Effector memory CD4-positive, alpha-beta T cell (primary cell): ENCODE results near the gene MEGF6.

Source experiments
- DNase-seq, 3 donors: peaks; one replicate each; pipeline ENCODE4 v3.0.0-alpha.2; 2020
- H3K27ac ChIP-seq: 2 replicates; pipeline ENCODE4 v1.7.0; 2013; ENCODE audit warnings: mild to moderate bottlenecking, low read length, moderate library complexity; ENCODE audit not compliant: insufficient read depth, poor library complexity, severe bottlenecking
- H3K27me3 ChIP-seq: replicated peaks from 2 replicates; pipeline ENCODE4 v1.7.0; 2013; ENCODE audit warnings: mild to moderate bottlenecking, low read length; ENCODE audit not compliant: insufficient read depth, control insufficient read depth, poor library complexity, severe bottlenecking
- H3K36me3 ChIP-seq: 2 replicates; pipeline ENCODE4 v1.7.0; 2013; ENCODE audit warnings: mild to moderate bottlenecking, low read length, moderate library complexity; ENCODE audit not compliant: control insufficient read depth, insufficient read depth
- H3K4me1 ChIP-seq: 2 replicates; pipeline ENCODE4 v1.7.0; 2013; ENCODE audit warnings: low read length, mild to moderate bottlenecking; ENCODE audit not compliant: control insufficient read depth, insufficient read depth, poor library complexity, severe bottlenecking
- H3K4me3 ChIP-seq: 2 replicates; pipeline ENCODE4 v1.7.0; 2013; ENCODE audit warnings: low read length, low read depth, mild to moderate bottlenecking; ENCODE audit not compliant: insufficient read depth, poor library complexity, severe bottlenecking
- H3K9me3 ChIP-seq: 2 replicates; pipeline ENCODE4 v1.7.0; 2013; ENCODE audit warnings: mild to moderate bottlenecking, low read length, moderate library complexity; ENCODE audit not compliant: control insufficient read depth

Gene MEGF6

DNA sequence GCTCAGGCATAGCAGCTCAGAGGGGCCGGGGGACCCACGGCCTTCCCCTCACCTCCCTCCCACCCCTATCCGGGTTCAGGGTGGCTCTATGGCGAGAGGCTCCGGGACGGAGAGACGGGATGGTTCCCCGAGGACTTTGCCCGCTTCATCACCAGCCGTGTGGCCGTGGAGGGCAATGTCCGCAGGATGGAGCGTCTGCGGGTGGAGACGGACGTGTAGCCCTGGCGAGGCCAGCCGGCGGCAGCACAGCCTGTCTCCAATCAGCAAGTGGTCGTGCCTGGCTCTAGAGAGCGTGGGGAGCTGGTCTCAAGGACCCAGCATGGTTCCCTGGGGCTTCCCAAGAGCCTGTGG, 131.0 kb downstream of the MEGF6 start:
- no peak for DNase-seq
- H3K27me3 ChIP-seq = no peaks in the 10 kb centered on the region
- H3K27ac ChIP-seq = no peak overlapping the region
- no peaks in the 10 kb centered on the region for H3K36me3 ChIP-seq
- no peaks in the 10 kb centered on the region for H3K4me1 ChIP-seq
- H3K4me3 ChIP-seq = no peak overlapping the region
- H3K9me3 ChIP-seq = no peaks in the 10 kb centered on the region

- Histone ChIP-seq H3K4me1 (no peaks in the 10 kb centered on the region), H3K27me3 (no peaks in the 10 kb centered on the region), H3K27ac (no peak overlapping the region), H3K4me3 (no peak overlapping the region), H3K36me3 (no peaks in the 10 kb centered on the region), H3K9me3 (no peaks in the 10 kb centered on the region)
- no peak for DNase-seq
Observed at GRCh38 chr1:3479511-3480368, 131.6 kb downstream of the MEGF6 start.

DNA sequence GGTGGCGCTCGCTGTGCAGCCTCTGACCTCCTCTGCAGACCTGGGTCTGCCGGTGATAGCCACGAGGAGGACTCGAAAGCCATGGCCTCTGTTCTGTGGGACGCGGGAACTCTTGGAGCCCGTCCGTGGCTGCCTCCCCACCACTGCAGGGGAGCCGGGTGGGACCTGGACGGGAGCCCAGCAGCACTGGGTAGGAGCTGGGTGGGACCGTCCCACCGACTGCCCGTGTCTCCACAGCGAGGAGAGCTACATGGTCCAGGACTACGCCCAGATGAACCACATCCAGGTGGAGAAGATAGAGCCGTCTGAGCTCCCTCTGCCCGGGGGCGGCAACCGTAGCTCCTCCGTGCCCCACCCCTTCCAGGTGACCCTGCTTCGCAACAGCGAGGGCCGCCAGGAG, 133.1 kb downstream of the MEGF6 start:
- no peaks in the 10 kb centered on the region for H3K4me1 ChIP-seq
- no peak for DNase-seq
- no peaks in the 10 kb centered on the region for H3K9me3 ChIP-seq
- no peaks in the 10 kb centered on the region for H3K27me3 ChIP-seq
- H3K27ac ChIP-seq = no peak overlapping the region
- no peak overlapping the region for H3K4me3 ChIP-seq
- H3K36me3 ChIP-seq = no peaks in the 10 kb centered on the region

DNA sequence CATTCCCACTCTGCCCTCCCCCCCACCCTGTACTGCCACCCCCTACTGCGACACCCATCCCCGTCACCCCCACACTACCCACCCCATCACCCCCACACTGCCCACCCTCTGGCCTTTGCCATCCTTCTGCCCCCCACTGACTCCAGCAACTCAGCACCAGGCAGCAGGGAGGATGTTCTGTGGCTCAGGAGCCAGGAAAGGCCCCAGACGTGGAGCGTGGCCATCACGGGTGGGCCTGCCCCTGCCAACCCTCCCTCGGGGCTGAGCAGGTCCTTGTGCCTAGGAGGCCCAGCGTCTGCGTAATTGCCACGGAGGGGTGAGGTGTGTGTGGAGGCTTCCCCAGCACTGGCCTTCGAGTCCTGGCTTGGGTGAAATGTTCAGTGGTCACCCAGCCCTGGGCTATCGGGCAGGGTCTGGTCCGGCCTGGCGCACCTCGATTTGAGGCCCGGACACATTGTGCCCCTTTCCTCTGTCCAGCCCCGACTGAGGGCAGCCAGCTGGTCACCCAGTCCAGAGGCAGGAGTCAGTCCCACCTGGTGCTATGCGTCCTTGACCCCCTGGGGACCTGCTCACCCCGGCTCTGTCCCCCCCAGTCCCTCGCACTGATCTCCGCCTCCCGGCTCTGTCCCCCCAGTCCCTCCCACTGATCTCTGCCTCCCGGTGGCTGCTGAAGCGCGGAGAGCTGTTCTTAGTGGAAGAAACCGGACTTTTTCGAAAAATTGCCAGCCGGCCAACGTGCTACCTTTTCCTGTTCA, 133.9 kb downstream of the MEGF6 start:
- no peaks in the 10 kb centered on the region for H3K4me1 ChIP-seq
- H3K36me3 ChIP-seq = no peaks in the 10 kb centered on the region
- H3K27ac ChIP-seq = no peak overlapping the region

DNA sequence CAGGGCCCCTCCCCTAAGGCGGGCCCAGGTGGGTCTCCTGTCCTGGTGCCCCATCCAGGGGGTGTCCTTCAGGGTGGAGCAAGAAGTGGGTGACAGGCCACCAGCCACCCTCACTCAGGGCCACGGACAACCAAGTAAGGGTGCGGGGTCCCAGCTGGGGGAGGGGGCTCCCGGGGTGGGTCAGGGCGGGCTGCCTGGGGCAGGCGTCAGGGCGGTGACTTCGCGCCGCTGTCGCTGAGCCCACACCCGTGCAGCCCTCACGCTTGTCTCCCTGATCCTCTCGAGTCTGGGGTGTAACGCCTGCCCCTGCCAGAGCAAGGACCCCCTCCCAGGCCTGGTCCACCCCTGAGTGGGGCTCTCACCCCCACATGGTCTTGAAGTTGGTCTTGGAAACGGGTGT, 134.6 kb downstream of the MEGF6 start:
- Histone ChIP-seq H3K27me3 (no peaks in the 10 kb centered on the region), H3K4me3 (no peak overlapping the region), H3K36me3 (no peaks in the 10 kb centered on the region), H3K27ac (no peak overlapping the region), H3K4me1 (no peaks in the 10 kb centered on the region), H3K9me3 (no peaks in the 10 kb centered on the region)
- no peak for DNase-seq

More for the DNA sequence above, 133.9 kb downstream of the MEGF6 start:
- no peak overlapping the region for H3K4me3 ChIP-seq
- DNase-seq = no peak
- H3K27me3 ChIP-seq = no peaks in the 10 kb centered on the region
- H3K9me3 ChIP-seq = no peaks in the 10 kb centered on the region

- Histone ChIP-seq H3K27me3 (no peaks in the 10 kb centered on the region), H3K27ac (no peak overlapping the region), H3K4me3 (no peak overlapping the region), H3K9me3 (no peaks in the 10 kb centered on the region), H3K4me1 (no peaks in the 10 kb centered on the region), H3K36me3 (no peaks in the 10 kb centered on the region)
- DNase-seq = no peak
Observed at GRCh38 chr1:3475839-3476573, 135.3 kb downstream of the MEGF6 start.

- Histone ChIP-seq H3K4me1 (no peaks in the 10 kb centered on the region), H3K27ac (no peak overlapping the region), H3K36me3 (no peaks in the 10 kb centered on the region), H3K9me3 (no peaks in the 10 kb centered on the region), H3K27me3 (no peaks in the 10 kb centered on the region), H3K4me3 (no peak overlapping the region)
- no peak for DNase-seq
Observed at GRCh38 chr1:3474421-3474820, 136.9 kb downstream of the MEGF6 start.

- Histone ChIP-seq H3K27ac (no peak overlapping the region), H3K9me3 (no peaks in the 10 kb centered on the region), H3K36me3 (no peaks in the 10 kb centered on the region), H3K27me3 (no peaks in the 10 kb centered on the region), H3K4me3 (no peak overlapping the region), H3K4me1 (no peaks in the 10 kb centered on the region)
- no peak for DNase-seq
Observed at GRCh38 chr1:3474016-3474415, 137.3 kb downstream of the MEGF6 start.

- Histone ChIP-seq H3K4me3 (no peak overlapping the region), H3K27ac (no peak overlapping the region), H3K9me3 (no peaks in the 10 kb centered on the region), H3K4me1 (no peaks in the 10 kb centered on the region), H3K27me3 (no peaks in the 10 kb centered on the region), H3K36me3 (no peaks in the 10 kb centered on the region)
- no peak for DNase-seq
Observed at GRCh38 chr1:3473381-3473844, 137.9 kb downstream of the MEGF6 start.

- H3K27me3 ChIP-seq = no peaks in the 10 kb centered on the region
- no peaks in the 10 kb centered on the region for H3K4me1 ChIP-seq
- H3K36me3 ChIP-seq = no peaks in the 10 kb centered on the region
- H3K9me3 ChIP-seq = no peaks in the 10 kb centered on the region
- no peak overlapping the region for H3K4me3 ChIP-seq
- DNase-seq = no peak
- no peak overlapping the region for H3K27ac ChIP-seq
Observed at GRCh38 chr1:3472906-3473305, 138.4 kb downstream of the MEGF6 start.
